ENCODE data around the gene ZNF775. TPM values are rescaled to one million over a fixed set of nuclear protein-coding genes. Genes with fewer than 3 reads are reported as not detected.

ZNF775 gene
- total and polyA plus RNA-seq, 2 of the 13 experiments (the other 11 are each of a cell fraction or from before 2014, with no cell fraction given), result 3.1 to 3.2 TPM

DNA sequence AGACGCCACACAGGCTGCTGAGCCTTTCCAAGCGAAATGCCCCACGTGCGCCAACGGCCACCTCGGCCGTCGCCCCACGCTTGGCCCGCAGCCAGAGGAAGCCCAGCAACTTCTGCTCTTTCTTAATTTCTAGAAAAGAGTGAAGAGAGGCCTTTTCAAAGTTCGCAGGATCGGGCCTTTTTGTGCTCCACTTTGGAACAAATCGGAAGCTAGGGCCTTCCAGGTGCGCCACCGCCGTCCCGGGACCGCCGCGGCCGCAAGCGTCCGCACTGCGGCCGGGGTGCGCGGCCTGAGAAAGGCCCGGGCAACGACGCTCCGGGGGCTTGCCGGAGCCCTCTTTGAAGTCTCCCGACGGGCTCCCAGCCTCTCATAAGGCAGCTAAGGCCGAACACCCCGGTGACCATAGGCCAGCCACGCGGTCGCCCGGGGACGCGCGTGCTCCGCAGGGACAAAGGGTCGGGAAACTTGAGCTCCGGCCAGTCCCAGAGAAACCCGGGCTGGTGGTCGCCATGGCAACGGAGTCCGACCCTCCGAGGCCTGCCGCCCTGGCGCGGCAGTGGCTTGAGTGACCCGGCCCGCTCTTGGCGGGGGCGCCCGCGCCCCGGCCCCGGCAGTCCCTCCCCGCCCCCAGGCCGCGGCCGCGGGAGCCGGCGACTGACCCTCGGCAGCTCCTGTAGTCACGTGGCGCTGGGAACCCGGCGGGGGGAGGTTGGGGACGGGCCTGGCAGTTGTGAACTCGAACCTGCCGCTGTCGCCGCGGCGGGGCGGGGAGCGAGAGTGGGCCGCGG is 10.8 kb upstream of the ZNF775 start, which contains the start of gene REPIN1 (continued):
- TF ChIP-seq NFYC (CRISPR knock-in tag; IDR thresholded peaks at IDR 0.05) (peak; percentile 40; the same call in 1 of the 2 replicates), RFXANK (CRISPR knock-in tag; IDR thresholded peaks at IDR 0.05) (no peak), ZNF562 (CRISPR knock-in tag; IDR thresholded peaks at IDR 0.05; ENCODE audit: borderline replicate concordance) (0 out of 2 replicates have a peak, but pooled peaks have one; percentile 49), CREBL2 (CRISPR knock-in tag; IDR thresholded peaks at IDR 0.05; ENCODE audit: borderline replicate concordance) (peak; percentile 67; the same call in 1 of the 2 replicates), FOXA3 (CRISPR knock-in tag; IDR thresholded peaks at IDR 0.05) (peak; percentile 5; the same call in 1 of the 2 replicates), RBAK (CRISPR knock-in tag; IDR thresholded peaks at IDR 0.05) (no peak), KAT8 (CRISPR knock-in tag; IDR thresholded peaks at IDR 0.05) (peak; percentile 48; the same call in 1 of the 2 replicates), ZNF792 (CRISPR knock-in tag; IDR thresholded peaks at IDR 0.05) (peak; percentile 32; the same call in 1 of the 2 replicates), ZNF430 (CRISPR knock-in tag; IDR thresholded peaks at IDR 0.05) (peak; percentile 77), ETV5 (CRISPR knock-in tag; IDR thresholded peaks at IDR 0.05; ENCODE audit: borderline replicate concordance) (peak; percentile 21; the same call in 1 of the 2 replicates), GZF1 (CRISPR knock-in tag; IDR thresholded peaks at IDR 0.05) (0 out of 2 replicates have a peak, but pooled peaks have one; percentile 17), NFIB (CRISPR knock-in tag; IDR thresholded peaks at IDR 0.05; ENCODE audit: borderline replicate concordance) (peak; percentile 86; the same call in 1 of the 2 replicates), PRDM10 (CRISPR knock-in tag; IDR thresholded peaks at IDR 0.05; ENCODE audit: low read depth) (no peak; the same call in 1 of the 2 replicates), ZNF776 (CRISPR knock-in tag; IDR thresholded peaks at IDR 0.05) (peak; percentile 61; the same call in 1 of the 2 replicates), THAP8 (CRISPR knock-in tag; IDR thresholded peaks at IDR 0.05; ENCODE audit: borderline replicate concordance) (peak; percentile 86; the same call in 1 of the 2 replicates), ZNF558 (CRISPR knock-in tag; IDR thresholded peaks at IDR 0.05; ENCODE audit: borderline replicate concordance) (peak; percentile 53), BRF2 (CRISPR knock-in tag; IDR thresholded peaks at IDR 0.05) (peak; percentile 71; the same call in 1 of the 2 replicates), HNRNPLL (IDR thresholded peaks at IDR 0.05; ENCODE audit: low read depth, low read length, poor library complexity, severe bottlenecking) (peak; percentile 98), HMGXB3 (CRISPR knock-in tag; IDR thresholded peaks at IDR 0.05; ENCODE audit: borderline replicate concordance) (no peak)
